Adrenal gland (tissue), 12 donors: ENCODE results near the gene CDH4. TPM values are rescaled to one million over a fixed set of nuclear protein-coding genes. Genes with fewer than 3 reads are reported as not detected.

Source experiments
- DNase-seq, 7 donors: peaks; one replicate each; pipeline ENCODE4 v3.0.0-alpha.2; 2019 to 2020
- H3K27ac ChIP-seq, 5 donors: fragments of 200-600 bp; sonication (generic) in 4 of 5; 1 replicate in 3 of 5; 2 replicates in 2 of 5; pipeline versions ENCODE4 v1.5.1 to v1.8.0; 2016 to 2020; ENCODE audit warnings: mild to moderate bottlenecking in 1 of 5
- H3K27me3 ChIP-seq: fragments of 200-600 bp; 2 replicates; pipeline ENCODE4 v1.8.0; 2021
- H3K36me3 ChIP-seq, 2 donors: fragments of 200-600 bp; replicated peaks in 1 of 2; 1 replicate in 1 of 2; 2 replicates in 1 of 2; pipeline versions ENCODE4 v1.5.1 to v1.8.0; 2018 to 2022
- H3K4me1 ChIP-seq, 2 donors: fragments of 200-600 bp; replicated peaks in 1 of 2; 1 replicate in 1 of 2; 2 replicates in 1 of 2; pipeline versions ENCODE4 v1.5.1 to v1.8.0; 2018 to 2021
- H3K4me3 ChIP-seq, 4 donors: fragments of 200-600 bp; sonication (generic) in 3 of 4; one replicate each; pipeline ENCODE4 v1.5.1; 2016 to 2018
- H3K9me3 ChIP-seq, 3 donors: fragments of 200-600 bp; sonication (generic) in 1 of 3; replicated peaks in 1 of 3; 1 replicate in 2 of 3; 2 replicates in 1 of 3; pipeline versions ENCODE4 v1.5.1 to v1.8.0; 2016 to 2021
- POLR2A ChIP-seq, 2 donors: fragments of 450-650 bp; IDR thresholded peaks; one replicate each; pipeline ENCODE4 v1.6.1; 2017; ENCODE audit warnings: antibody characterized with exemption in 2 of 2, mild to moderate bottlenecking in 2 of 2, moderate library complexity in 1 of 2
- WGBS, 4 donors: extraction: QIAGEN DNeasy Blood & Tissue Kit in 2 of 4; methylation state at CpG; one replicate each; pipeline versions ENCODE4 v1.1.5 to v1.1.7; 2013 to 2017; 5-methylcytosine and 5-hydroxymethylcytosine counted together
- intact Hi-C, 2 donors: fragments of 100-400 bp; cut with DNase I; formaldehyde crosslinking; loops; one replicate each; pipeline versions ENCODE4 v1.14.1 to v1.15.0; 2022 to 2023
- polyA plus RNA-seq, 3 donors: library from polyadenylated mRNA; stranded (reverse); fragments of 200-250 nt in 2 of 3; fragments of 350-450 nt in 1 of 3; fragmentation: Illumina TruSeq in 1 of 3; extraction: RNeasy Lipid Tissue Mini Kit (QIAGEN cat#74804) in 1 of 3; gene quantifications; one replicate each; pipeline ENCODE4 v1.2.3, GENCODE V29; 2013 to 2014
- total RNA-seq, 9 donors: library from RNA; depleted of rRNA in 4 of 9; stranded (reverse); fragments of >200 nt in 4 of 9; fragments of 120-200 nt in 1 of 9; fragmentation: NEBNext Ultra II Directional in 1 of 9; extraction: Animal tissue kit (Norgen Biotek cat#: 25700) in 1 of 9; gene quantifications; one replicate each; pipeline versions ENCODE4 v1.1.0 to v1.2.4, GENCODE V29; 2013 to 2023
- TF ChIP-seq, protein P1 (sequence below), 6 experiments: fragments of 450-650 bp in 4 of 6; fragments of 200-600 bp in 2 of 6; sonication (generic) in 1 of 6; IDR thresholded peaks; 1 replicate in 5 of 6; 2 replicates in 1 of 6; pipeline versions ENCODE4 v1.5.1 to v1.8.0; 2016 to 2021; ENCODE audit warnings: antibody characterized with exemption in 6 of 6, mild to moderate bottlenecking in 2 of 6, moderate library complexity in 1 of 6
- donor health status: healthy with polysubstance abuse.
- donor health status: Bipolar disorder and iron deficiency.
- donor health status: DM: yes; HTN: yes; CAD: no.
- donor health status: DM: no; HTN: no; CAD: no.
- donor health status: DM: no; HTN: no; CAD: no.
- donor health status: DM: yes; HTN: yes; CAD: no.

The CDH4 gene
- total and polyA plus RNA-seq, 12 donors, result 0.08 to 0.53 (median 0.20) TPM; not detected in 3

GRCh38 chr20:61746147-61746646 is 494.1 kb downstream of the CDH4 start:
- H3K4me1 ChIP-seq, result no peaks in the 10 kb centered on the region
- no peak for DNase-seq
- intact Hi-C loops, result no loop called here
- peaks cover 0 to 5% (median 0%) of the 10 kb centered on the region in 3 donors for H3K9me3 ChIP-seq
- no peak overlapping the region for H3K27ac ChIP-seq
- WGBS, 4 donors, result 84 to 96% (median 88%) methylated on average over 6 to 11 of the region's 11 CpGs
- no peak for TF ChIP-seq POLR2A (IDR thresholded peaks at IDR 0.05)
- TF ChIP-seq, protein P1, sequence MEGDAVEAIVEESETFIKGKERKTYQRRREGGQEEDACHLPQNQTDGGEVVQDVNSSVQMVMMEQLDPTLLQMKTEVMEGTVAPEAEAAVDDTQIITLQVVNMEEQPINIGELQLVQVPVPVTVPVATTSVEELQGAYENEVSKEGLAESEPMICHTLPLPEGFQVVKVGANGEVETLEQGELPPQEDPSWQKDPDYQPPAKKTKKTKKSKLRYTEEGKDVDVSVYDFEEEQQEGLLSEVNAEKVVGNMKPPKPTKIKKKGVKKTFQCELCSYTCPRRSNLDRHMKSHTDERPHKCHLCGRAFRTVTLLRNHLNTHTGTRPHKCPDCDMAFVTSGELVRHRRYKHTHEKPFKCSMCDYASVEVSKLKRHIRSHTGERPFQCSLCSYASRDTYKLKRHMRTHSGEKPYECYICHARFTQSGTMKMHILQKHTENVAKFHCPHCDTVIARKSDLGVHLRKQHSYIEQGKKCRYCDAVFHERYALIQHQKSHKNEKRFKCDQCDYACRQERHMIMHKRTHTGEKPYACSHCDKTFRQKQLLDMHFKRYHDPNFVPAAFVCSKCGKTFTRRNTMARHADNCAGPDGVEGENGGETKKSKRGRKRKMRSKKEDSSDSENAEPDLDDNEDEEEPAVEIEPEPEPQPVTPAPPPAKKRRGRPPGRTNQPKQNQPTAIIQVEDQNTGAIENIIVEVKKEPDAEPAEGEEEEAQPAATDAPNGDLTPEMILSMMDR (IDR thresholded peaks at IDR 0.05), result no peak
- no peaks in the 10 kb centered on the region for H3K36me3 ChIP-seq
- H3K27me3 ChIP-seq, result no peaks in the 10 kb centered on the region
- no peak overlapping the region for H3K4me3 ChIP-seq

GRCh38 chr20:61746781-61747180 is 494.7 kb downstream of the CDH4 start:
- Histone ChIP-seq H3K36me3 (no peaks in the 10 kb centered on the region), H3K27ac (no peak overlapping the region), H3K27me3 (no peaks in the 10 kb centered on the region), H3K4me3 (no peak overlapping the region), H3K4me1 (no peaks in the 10 kb centered on the region), H3K9me3 (peaks cover 0 to 5% (median 0%) of the 10 kb centered on the region in 3 donors)
- WGBS, 4 donors, result 82 to 87% (median 86%) methylated on average over 12 of the region's 12 CpGs
- no peak for TF ChIP-seq POLR2A (IDR thresholded peaks at IDR 0.05)
- TF ChIP-seq, protein P1 (IDR thresholded peaks at IDR 0.05), result no peak
- intact Hi-C loops, result no loop called here
- DNase-seq, result no peak

DNA sequence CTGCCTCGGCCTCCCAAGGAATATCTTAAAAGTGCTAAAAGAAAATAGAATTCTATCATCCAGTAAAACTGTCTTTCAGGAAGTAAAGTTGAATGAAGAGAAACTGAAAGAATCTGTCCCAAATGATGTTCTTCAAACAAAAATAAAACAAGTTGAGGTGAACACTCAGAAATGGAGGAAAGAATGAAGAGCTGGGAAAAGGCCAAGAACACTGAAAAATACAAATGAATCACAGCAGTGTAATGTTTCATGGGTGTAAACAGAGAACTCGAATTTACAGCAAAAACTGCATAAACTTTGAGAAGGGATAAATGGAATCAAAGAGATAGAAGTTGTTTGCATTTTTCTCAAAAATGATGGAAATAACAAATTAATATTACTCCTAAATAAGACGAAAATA is 496.3 kb downstream of the CDH4 start:
- Histone ChIP-seq H3K9me3 (peaks cover 0 to 5% (median 0%) of the 10 kb centered on the region in 3 donors), H3K27me3 (no peaks in the 10 kb centered on the region), H3K4me1 (no peaks in the 10 kb centered on the region), H3K36me3 (no peaks in the 10 kb centered on the region), H3K27ac (no peak overlapping the region), H3K4me3 (no peak overlapping the region)
- intact Hi-C loops, result no loop called here
- no peak for DNase-seq
- TF ChIP-seq, protein P1 (IDR thresholded peaks at IDR 0.05), result no peak
- no peak for TF ChIP-seq POLR2A (IDR thresholded peaks at IDR 0.05)
- 49 to 64% (median 55%) methylated on average over 3 of the region's 3 CpGs for WGBS, 4 donors

- no peak for TF ChIP-seq POLR2A (IDR thresholded peaks at IDR 0.05)
- TF ChIP-seq, protein P1 (IDR thresholded peaks at IDR 0.05), result no peak
- no peak for DNase-seq
- H3K9me3 ChIP-seq, result peaks cover 0 to 5% (median 0%) of the 10 kb centered on the region in 3 donors
- H3K27ac ChIP-seq, result no peak overlapping the region
- no peak overlapping the region for H3K4me3 ChIP-seq
- H3K4me1 ChIP-seq, result no peaks in the 10 kb centered on the region
- 68 to 80% (median 77%) methylated on average over 6 of the region's 6 CpGs for WGBS, 4 donors
- no peaks in the 10 kb centered on the region for H3K36me3 ChIP-seq
- intact Hi-C loops, result no loop called here
- no peaks in the 10 kb centered on the region for H3K27me3 ChIP-seq
These were observed 497.5 kb downstream of the CDH4 start for GRCh38 chr20:61749406-61750075.
